Measurements from ENCODE around the gene HS3ST1. TPM values are rescaled to one million over a fixed set of nuclear protein-coding genes. Genes with fewer than 3 reads are reported as not detected.
"Not testable (repeated sequence)": the region's sequence is repeated elsewhere in the genome, so short reads cannot be mapped to it uniquely, and the experiment has no call there.

The HS3ST1 gene
- total RNA-seq, 2 donors from 2014 or later = 0.14 to 1.1 TPM

- no peaks in the 10 kb centered on the region for H3K36me3 ChIP-seq
- H3K4me1 ChIP-seq (ENCODE audit: control insufficient read depth in 1 of 2, low read depth in 2 of 2) = no peaks in the 10 kb centered on the region
- H3K27me3 ChIP-seq (replicated peaks; ENCODE audit: insufficient read depth) = no peaks in the 10 kb centered on the region
- TF ChIP-seq, protein P1, sequence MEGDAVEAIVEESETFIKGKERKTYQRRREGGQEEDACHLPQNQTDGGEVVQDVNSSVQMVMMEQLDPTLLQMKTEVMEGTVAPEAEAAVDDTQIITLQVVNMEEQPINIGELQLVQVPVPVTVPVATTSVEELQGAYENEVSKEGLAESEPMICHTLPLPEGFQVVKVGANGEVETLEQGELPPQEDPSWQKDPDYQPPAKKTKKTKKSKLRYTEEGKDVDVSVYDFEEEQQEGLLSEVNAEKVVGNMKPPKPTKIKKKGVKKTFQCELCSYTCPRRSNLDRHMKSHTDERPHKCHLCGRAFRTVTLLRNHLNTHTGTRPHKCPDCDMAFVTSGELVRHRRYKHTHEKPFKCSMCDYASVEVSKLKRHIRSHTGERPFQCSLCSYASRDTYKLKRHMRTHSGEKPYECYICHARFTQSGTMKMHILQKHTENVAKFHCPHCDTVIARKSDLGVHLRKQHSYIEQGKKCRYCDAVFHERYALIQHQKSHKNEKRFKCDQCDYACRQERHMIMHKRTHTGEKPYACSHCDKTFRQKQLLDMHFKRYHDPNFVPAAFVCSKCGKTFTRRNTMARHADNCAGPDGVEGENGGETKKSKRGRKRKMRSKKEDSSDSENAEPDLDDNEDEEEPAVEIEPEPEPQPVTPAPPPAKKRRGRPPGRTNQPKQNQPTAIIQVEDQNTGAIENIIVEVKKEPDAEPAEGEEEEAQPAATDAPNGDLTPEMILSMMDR (IDR thresholded peaks at IDR 0.05) = no peak
- ATAC-seq (ENCODE audit: insufficient number of reproducible peaks, low FRiP score, low read depth) (no peak), DNase-seq (ENCODE audit: low spot score) (no peak)
- H3K27ac ChIP-seq = no peak overlapping the region
- H3K4me3 ChIP-seq = no peak overlapping the region
- no peaks in the 10 kb centered on the region for H3K9me3 ChIP-seq
Measured at GRCh38 chr4:11397819-11398610, 30.7 kb downstream of the HS3ST1 start.

DNA sequence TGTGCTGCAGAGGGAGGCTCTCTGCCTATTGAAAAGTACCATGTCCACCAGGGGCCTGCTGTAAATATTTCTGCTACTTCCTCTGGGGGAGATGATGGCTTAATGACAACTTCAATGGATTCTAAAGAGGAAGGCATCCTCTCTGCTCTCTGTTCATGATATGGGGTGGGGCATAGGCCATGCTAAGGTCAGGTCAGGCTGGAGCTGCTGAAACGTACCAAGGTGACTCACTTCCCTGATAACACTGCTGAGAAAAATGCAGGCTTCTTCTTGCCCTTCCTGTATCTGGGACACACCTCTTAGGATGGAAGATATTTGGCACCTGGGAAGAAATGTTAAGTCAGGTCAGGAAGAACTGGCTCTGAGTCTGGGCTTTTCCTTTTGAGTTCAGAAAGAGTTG is 31.5 kb downstream of the HS3ST1 start:
- no peak for DNase-seq (ENCODE audit: low spot score)
- Histone ChIP-seq H3K4me3 (no peak overlapping the region), H3K36me3 (no peaks in the 10 kb centered on the region), H3K4me1 (ENCODE audit: control insufficient read depth in 1 of 2, low read depth in 2 of 2) (no peaks in the 10 kb centered on the region), H3K27ac (no peak overlapping the region), H3K9me3 (no peaks in the 10 kb centered on the region), H3K27me3 (replicated peaks; ENCODE audit: insufficient read depth) (no peaks in the 10 kb centered on the region)
- no peak for ATAC-seq (ENCODE audit: insufficient number of reproducible peaks, low FRiP score, low read depth)
- TF ChIP-seq, protein P1 (IDR thresholded peaks at IDR 0.05) = no peak

DNA sequence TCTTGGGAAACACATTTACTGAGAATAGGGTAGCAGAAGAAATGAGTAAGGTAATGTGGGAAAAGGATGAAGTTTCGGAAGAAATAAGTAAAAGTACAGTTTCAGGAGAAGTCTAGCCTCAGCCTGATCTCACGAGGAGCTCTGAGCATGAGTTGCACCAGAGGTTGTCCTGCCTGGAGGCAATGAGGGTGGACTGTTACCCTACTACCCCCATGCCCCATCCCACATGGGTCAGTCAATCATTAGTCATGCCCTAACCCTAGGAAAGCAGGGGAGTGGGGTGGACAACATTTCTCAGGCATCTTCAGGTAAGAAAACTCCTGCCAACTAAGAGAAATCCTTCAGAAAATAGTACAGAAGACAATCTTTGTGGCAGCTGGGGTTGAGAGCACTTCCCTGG is 35.1 kb downstream of the HS3ST1 start:
- no peaks in the 10 kb centered on the region for H3K4me1 ChIP-seq (ENCODE audit: control insufficient read depth in 1 of 2, low read depth in 2 of 2)
- no peak overlapping the region for H3K4me3 ChIP-seq
- no peaks in the 10 kb centered on the region for H3K27me3 ChIP-seq (replicated peaks; ENCODE audit: insufficient read depth)
- TF ChIP-seq, protein P1 (IDR thresholded peaks at IDR 0.05) = no peak
- DNase-seq (ENCODE audit: low spot score) (no peak), ATAC-seq (ENCODE audit: insufficient number of reproducible peaks, low FRiP score, low read depth) (no peak)
- no peaks in the 10 kb centered on the region for H3K9me3 ChIP-seq
- no peaks in the 10 kb centered on the region for H3K36me3 ChIP-seq
- H3K27ac ChIP-seq = no peak overlapping the region

- not testable (repeated sequence) for DNase-seq (ENCODE audit: low spot score); H3K9me3 ChIP-seq; H3K27ac ChIP-seq; H3K4me1 ChIP-seq (ENCODE audit: control insufficient read depth in 1 of 2, low read depth in 2 of 2); ATAC-seq (ENCODE audit: insufficient number of reproducible peaks, low FRiP score, low read depth); H3K4me3 ChIP-seq; H3K27me3 ChIP-seq (replicated peaks; ENCODE audit: insufficient read depth); H3K36me3 ChIP-seq
Measured at GRCh38 chr4:11384072-11384471, 44.6 kb downstream of the HS3ST1 start.

DNA sequence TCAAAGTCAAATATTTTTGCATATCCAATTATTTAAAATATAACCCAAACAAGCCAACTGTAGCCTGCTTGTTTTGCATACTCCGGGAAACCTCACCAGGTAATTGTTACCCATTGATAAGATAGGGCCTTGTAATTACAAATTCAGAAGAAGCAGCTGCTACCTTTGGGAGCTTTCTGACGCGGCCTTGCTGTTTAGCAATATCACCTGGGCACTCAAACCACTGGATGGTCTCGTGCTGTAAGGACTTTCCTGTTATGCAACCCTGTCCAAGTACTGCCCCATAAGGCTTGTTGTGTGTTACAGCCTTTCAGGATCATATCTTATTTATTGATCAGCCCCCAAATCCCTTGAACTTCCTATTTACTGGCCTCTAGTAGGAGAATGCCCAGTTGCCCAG is 52.1 kb downstream of the HS3ST1 start:
- H3K36me3 ChIP-seq = no peaks in the 10 kb centered on the region
- no peaks in the 10 kb centered on the region for H3K27me3 ChIP-seq (replicated peaks; ENCODE audit: insufficient read depth)
- no peaks in the 10 kb centered on the region for H3K9me3 ChIP-seq
- H3K4me1 ChIP-seq (ENCODE audit: control insufficient read depth in 1 of 2, low read depth in 2 of 2) = no peaks in the 10 kb centered on the region
- DNase-seq (ENCODE audit: low spot score) (no peak), ATAC-seq (ENCODE audit: insufficient number of reproducible peaks, low FRiP score, low read depth) (no peak)
- no peak overlapping the region for H3K27ac ChIP-seq
- TF ChIP-seq, protein P1 (IDR thresholded peaks at IDR 0.05) = no peak
- no peak overlapping the region for H3K4me3 ChIP-seq

- Histone ChIP-seq H3K36me3 (no peaks in the 10 kb centered on the region), H3K27ac (no peak overlapping the region), H3K4me3 (no peak overlapping the region), H3K9me3 (no peaks in the 10 kb centered on the region), H3K27me3 (replicated peaks; ENCODE audit: insufficient read depth) (no peaks in the 10 kb centered on the region), H3K4me1 (ENCODE audit: control insufficient read depth in 1 of 2, low read depth in 2 of 2) (no peaks in the 10 kb centered on the region)
- DNase-seq (ENCODE audit: low spot score) = no peak
- TF ChIP-seq, protein P1 (IDR thresholded peaks at IDR 0.05) = no peak
- ATAC-seq (ENCODE audit: insufficient number of reproducible peaks, low FRiP score, low read depth) = no peak
Measured at GRCh38 chr4:11376146-11376545, 52.5 kb downstream of the HS3ST1 start.
